GM19372 (cell line): Measurements from ENCODE around the gene DNASE1L1.

Experiments used
- ATAC-seq: cut with Tn5 transposase; IDR thresholded peaks from one replicate; pipeline ENCODE4 v1.9.1; 2021; ENCODE audit warnings: mild to moderate bottlenecking, low read depth, moderate library complexity; ENCODE audit not compliant: unreplicated experiment

The DNASE1L1 gene

GRCh38 chrX:154355094-154355775 lies 53.8 kb downstream of the DNASE1L1 start:
- ATAC-seq: no peak

DNA sequence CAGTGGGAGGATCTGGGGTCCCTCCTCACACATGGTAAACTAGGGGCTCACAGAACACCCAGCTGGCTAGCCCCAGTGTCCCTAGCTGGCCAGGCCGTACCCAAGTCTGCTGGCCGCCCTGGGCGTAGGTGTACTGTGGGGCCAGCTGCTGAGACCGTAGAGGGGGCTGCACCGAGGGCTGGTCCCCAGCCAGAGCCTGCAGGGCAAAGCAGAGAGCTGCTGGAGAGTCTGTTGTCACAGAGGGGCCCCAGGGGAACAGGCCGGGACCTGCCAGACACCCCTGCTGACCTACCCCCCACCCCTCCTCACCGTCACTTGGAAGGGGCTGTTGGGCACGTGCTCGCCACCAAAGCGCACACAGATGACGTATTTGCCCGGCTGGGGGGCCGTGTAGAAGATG lies 54.5 kb downstream of the DNASE1L1 start:
- ATAC-seq: no peak

GRCh38 chrX:154354013-154354412 lies 55.0 kb downstream of the DNASE1L1 start:
- no peak for ATAC-seq

DNA sequence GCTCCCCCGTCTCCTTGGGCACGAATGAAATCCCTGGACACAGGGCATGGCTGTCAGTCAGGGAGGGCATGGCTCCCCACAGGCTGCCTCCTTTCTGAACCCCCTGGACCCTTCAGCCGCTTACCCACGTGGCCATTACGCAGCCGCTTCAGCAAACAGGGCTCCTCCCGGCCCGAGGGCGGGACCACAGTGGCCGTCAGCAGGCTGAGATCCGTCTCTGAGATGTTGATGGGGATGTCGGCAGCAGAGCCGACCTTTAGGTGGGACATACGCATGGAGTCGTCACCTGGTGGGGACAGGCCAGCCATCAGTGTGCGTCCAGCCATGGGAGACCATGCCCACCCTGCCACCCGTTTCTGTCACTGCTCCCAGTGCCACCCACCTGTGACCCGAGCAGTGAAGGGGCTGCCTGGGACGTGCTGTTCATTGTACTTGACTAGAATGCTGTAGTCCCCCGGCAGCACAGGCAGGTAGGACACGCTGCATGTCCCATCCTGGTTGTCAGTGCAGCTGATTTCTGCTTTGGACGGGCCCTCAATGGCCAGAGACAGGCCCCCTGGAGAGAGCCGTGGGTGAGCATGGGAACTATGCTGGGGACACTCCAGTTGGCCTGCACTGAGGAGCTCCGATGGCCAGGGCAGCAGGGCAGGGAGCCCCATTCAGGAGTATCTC lies 55.7 kb downstream of the DNASE1L1 start:
- no peak for ATAC-seq

- no peak for ATAC-seq
Measured at GRCh38 chrX:154352466-154352865, 56.6 kb downstream of the DNASE1L1 start.

DNA sequence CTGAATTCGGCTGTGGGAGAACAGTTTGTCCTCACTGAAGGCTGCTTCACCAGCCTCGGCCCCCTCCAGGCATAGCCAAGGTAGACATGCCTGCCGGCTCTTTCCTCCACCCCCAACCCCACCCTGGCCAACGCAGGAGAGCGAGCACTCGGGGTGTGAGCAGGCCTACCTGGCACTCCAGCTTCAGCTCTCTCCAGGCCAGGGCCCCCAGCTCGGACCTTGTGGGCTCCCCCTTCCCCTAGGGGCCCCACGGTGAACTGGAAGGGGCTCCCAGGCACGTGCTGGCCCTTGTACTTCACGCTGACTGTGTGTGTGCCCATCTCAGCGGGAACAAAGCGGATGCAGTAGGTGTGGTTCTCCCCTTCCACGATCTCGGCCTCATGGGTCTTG lies 57.0 kb downstream of the DNASE1L1 start:
- ATAC-seq: no peak
